Measurements from ENCODE around the gene TPP1.

The TPP1 gene

GRCh38 chr11:6584528-6584927, 34.7 kb downstream of the TPP1 start:
- DNase-seq = no peak

DNA sequence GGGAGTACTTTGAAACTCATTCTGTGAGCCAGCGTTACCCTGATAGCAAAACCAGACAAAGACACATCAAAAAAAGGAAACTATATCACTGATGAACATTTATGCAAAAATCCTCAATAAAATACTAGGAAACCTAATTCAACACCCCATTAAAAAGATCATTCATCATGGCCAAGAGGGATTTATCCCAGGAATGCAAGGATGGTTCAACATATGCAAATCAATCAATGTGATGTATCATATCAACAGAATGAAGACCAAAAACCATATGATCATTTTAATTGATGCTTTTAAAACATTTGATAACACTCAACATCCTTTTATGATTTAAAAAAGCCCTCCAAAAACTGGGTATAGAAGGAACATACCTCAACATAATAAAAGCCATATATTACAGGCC, 35.6 kb downstream of the TPP1 start:
- DNase-seq = no peak

- no peak for DNase-seq
Observed at GRCh38 chr11:6579681-6580080, 39.5 kb downstream of the TPP1 start.

DNA sequence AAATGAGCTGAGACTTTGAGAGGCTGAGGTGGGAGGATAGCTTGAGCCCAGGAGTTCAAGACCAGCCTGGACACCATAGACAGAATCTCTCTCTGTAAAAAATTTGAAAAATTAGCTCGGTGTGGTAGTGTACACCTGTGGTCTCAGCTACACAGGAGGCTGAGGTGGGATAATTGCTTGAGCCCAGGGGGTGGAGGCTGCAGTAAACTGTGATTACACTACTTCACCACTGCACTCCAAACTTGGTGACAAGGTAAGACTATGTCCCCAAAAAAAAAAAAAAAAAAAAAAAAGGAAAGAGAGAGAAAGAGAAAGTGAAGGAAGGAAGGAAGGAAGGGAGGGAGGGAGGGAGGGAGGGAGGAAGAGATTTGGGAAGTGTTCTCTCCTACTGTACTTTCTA, 41.1 kb downstream of the TPP1 start:
- no peak for DNase-seq

- DNase-seq = no peak
Observed at GRCh38 chr11:6576471-6577373, 42.5 kb downstream of the TPP1 start.

- no peak for DNase-seq
Observed at GRCh38 chr11:6574816-6575715, 44.2 kb downstream of the TPP1 start.

DNA sequence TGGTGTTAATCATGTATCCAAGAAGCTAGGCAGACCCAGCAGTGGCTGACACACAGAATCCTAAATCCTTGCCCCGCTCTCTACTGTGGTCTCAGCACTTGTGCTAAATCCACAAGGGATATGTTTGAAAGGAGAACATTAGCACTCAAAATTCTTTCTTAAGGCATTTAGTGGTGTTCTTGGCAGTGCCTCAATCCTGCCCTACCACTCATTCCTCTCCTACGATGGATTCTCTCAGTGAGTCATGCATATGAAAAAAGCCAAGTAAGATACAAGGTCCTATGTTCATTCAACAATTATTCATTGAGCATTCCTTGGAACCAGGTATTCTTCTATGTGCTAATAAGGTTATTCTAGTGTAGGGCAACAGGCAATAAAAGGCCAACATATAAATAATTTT, 47.0 kb downstream of the TPP1 start:
- no peak for DNase-seq

DNA sequence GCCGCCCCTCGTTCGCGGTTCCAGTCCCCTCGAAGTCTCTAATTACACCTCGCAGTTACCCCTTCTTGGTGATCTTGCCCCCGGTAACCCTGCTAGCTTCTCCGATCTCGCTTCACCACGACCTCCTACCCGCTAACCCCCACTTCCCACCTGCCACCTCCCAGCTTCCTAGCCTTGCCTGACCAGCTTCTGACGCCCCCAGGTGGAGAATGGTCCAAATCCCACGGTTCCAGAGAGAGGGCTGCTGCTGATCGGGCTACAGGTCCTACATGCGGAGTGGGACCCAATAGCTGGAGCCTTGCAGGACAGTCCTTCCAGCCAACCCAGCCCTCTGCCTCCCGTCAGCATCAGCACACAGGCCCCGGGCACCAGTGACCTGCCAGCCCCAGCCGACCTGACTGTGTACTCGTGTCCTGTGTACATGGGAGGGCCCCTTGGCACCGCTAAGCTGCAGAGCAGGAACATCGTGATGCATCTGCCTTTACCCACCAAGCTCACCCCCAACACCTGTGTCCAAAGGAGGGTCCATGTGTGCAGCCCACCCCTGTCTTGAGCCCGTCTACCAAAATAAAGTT, 47.7 kb downstream of the TPP1 start:
- no peak for DNase-seq

DNA sequence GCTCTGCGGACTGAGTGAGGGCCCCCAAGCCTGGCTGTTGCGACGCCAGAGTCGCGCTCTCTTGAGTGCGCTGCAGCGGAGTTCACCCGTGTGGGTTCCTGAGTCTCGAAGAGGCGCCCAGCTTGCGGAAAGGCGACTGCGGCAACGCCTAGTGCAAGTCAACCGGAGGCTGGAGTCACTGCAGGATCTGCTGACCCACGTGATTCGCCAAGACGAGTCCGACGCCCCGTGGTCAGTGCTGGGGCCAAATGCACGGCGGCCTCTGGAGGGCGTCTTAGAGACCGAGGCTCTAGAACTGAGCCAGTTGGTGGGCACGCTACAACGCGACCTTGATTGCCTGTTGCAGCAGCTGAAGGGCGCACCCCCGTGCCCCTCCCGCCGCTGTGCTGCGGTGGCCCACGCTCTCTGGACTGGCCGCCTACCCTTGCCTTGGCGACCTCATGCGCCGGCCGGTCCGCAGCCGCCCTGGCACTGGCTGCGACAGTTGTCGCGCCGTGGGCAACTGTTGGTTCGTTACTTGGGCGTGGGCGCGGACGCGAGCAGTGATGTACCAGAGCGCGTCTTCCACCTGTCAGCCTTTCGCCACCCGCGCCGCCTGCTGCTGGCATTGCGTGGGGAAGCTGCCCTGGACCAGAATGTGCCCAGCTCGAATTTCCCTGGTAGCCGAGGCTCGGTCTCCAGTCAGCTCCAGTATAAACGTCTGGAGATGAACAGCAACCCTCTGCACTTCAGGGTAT, 48.4 kb downstream of the TPP1 start:
- no peak for DNase-seq

DNA sequence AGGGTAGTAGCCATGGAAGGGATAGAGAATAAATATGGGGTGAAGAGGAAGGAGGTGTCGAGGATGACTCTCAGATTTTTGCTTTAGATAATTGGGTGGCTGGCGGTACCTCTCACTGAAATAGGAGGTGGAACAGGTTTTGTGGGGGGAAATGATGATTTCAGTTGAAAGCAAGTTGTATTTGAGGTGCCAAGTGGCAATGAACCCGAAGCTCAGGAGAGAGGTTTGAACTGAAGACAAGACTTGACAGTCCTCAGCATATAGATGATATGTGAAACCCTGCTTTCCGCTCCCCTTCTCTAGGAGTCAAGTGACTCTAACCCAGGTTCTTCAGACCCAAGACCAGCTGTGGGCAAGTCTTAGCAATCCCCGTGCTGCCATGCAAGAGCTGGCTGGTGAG, 49.5 kb downstream of the TPP1 start:
- DNase-seq = no peak

- no peak for DNase-seq
Observed at GRCh38 chr11:6568191-6568918, 50.9 kb downstream of the TPP1 start.

DNA sequence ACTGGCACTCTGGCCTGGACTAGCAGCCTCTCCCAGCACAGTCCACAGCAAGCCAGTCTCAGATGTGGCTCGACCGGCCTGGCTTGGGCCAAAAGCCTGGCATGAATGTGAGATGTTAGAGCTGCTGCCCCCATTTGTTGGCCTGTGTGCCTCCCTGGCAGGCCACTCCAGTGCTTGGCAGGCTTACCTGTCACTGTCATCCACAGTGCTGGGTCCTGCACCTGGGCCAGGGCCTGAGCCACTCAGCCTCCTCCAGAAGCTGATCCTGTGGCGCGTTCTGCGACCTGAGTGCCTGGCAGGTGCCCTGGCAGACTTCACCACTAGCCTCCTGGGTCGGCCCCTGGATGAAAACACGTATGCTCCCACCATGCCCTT, 51.9 kb downstream of the TPP1 start:
- DNase-seq = no peak

DNA sequence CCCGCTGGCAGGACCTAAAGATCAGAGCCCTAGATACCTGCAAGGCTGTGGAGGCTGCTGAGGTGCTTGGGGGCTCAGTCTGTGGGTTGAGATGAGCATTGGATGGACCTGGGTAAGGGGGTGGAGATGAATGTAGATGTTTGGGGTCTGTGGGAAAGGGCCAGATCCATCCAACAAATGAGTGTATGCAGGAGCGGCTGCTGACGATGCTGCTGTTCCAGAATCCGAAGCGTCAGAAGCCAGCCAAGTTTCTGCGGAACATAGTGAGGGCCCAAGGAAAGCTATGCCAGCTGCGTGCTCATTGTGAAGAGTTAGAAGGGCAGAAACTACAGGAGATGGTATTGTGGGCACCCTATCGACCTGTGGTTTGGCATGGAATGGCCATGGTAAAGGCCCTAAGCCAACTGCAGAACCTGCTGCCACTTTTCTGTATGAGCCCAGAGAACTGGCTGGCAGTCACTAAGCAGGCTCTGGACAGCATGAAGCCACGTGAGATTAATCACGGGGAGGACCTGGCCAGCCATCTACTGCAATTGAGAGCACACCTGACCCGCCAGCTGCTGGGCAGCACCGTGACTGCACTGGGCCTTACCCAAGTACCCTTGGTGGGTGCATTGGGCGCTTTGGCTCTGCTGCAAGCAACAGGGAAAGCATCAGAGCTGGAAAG, 52.4 kb downstream of the TPP1 start:
- no peak for DNase-seq

GRCh38 chr11:6565988-6566703, 53.1 kb downstream of the TPP1 start:
- no peak for DNase-seq

DNA sequence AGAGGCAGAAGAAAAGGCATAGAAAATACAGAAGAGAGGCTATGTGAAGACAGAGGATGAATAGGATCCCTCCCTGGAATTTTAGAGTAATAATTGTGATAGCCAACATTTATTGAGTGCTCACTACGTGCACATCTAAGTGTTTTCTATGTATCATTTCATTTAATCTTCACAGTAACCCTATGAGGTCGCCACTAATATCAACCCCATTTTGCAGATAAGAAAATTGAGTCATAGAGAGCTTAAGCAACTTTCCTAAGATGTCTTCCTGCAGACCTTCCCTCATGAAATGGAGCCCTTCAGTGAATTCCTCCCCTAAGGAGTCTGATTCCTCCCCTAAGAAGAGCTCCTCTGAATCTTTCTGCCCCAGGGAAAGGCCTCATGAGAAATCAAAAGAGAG, 53.9 kb downstream of the TPP1 start:
- DNase-seq = no peak

- DNase-seq = no peak
Observed at GRCh38 chr11:6563667-6564066, 55.6 kb downstream of the TPP1 start.

DNA sequence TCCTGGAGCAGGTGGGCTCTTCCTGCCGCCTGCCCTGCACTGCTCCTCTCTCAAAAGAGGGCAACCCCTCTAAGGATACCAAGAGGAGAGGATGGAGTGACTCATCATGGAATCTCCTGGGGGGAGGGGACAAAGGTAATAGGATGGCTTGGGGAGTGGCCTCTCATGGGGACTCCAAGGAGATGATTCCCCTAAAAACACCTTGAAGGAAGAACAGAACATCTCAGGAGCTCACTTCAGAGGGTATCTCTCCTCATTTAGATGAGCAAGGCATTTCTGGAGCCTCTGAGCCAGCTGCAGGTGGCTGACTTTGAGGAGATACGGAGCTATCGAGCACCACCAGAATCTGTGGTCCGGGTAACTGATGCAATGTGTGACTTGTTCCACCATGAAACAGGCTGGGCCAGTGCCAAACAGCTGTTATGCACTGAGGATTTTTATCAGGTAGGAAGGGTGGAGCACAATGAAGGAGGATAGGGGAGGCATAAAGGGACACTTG, 56.1 kb downstream of the TPP1 start:
- DNase-seq = no peak

Measured in NCI-H2171 (cell line).